Tibial artery (tissue), 4 donors: Measurements from ENCODE around the gene ACADL.
A peak's percentile ranks its signal among the peaks of the same experiment; 100 is the strongest.

Experiments used
- DNase-seq, 2 donors: peaks; one replicate each; pipeline ENCODE4 v3.0.0-alpha.2; 2019
- H3K27ac ChIP-seq, 2 donors: fragments of 200-600 bp; sonication (generic) in 1 of 2; 1 replicate in 1 of 2; 2 replicates in 1 of 2; pipeline ENCODE4 v1.5.1; 2018 to 2019; ENCODE audit warnings: mild to moderate bottlenecking in 1 of 2
- H3K27me3 ChIP-seq, 2 donors: fragments of 200-600 bp; sonication (generic) in 1 of 2; one replicate each; pipeline versions ENCODE4 v1.5.1 to v1.6.0; 2016 to 2019
- H3K36me3 ChIP-seq, 3 donors: fragments of 200-600 bp; sonication (generic) in 2 of 3; one replicate each; pipeline ENCODE4 v1.5.1; 2016 to 2019; ENCODE audit warnings: mild to moderate bottlenecking in 2 of 3
- H3K4me1 ChIP-seq, 4 donors: fragments of 200-600 bp; sonication (generic) in 2 of 4; 1 replicate in 3 of 4; 2 replicates in 1 of 4; pipeline ENCODE4 v1.5.1; 2016 to 2019
- H3K4me3 ChIP-seq, 2 donors: fragments of 200-600 bp; sonication (generic) in 1 of 2; 1 replicate in 1 of 2; 2 replicates in 1 of 2; pipeline ENCODE4 v1.5.1; 2018 to 2019; ENCODE audit warnings: mild to moderate bottlenecking in 2 of 2
- H3K9me3 ChIP-seq, 3 donors: fragments of 200-600 bp; sonication (generic) in 1 of 3; one replicate each; pipeline ENCODE4 v1.5.1; 2016 to 2019
- intact Hi-C: fragments of 100-400 bp; cut with DNase I; formaldehyde crosslinking; loops from one replicate; pipeline ENCODE4 v1.15.0; 2023; ENCODE audit warnings: low total_unique reads
- TF ChIP-seq, protein P1 (sequence below), 2 experiments: fragments of 200-600 bp in 1 of 2; fragments of 450-650 bp in 1 of 2; IDR thresholded peaks; one replicate each; pipeline ENCODE4 v1.5.1; 2017 to 2019; ENCODE audit warnings: antibody characterized with exemption in 2 of 2, mild to moderate bottlenecking in 1 of 2, moderate library complexity in 1 of 2

Gene ACADL

GRCh38 chr2:210207929-210208328 lies 17.3 kb downstream of the ACADL start:
- H3K27ac ChIP-seq: no peak overlapping the region
- no peaks in the 10 kb centered on the region for H3K27me3 ChIP-seq
- TF ChIP-seq, protein P1, sequence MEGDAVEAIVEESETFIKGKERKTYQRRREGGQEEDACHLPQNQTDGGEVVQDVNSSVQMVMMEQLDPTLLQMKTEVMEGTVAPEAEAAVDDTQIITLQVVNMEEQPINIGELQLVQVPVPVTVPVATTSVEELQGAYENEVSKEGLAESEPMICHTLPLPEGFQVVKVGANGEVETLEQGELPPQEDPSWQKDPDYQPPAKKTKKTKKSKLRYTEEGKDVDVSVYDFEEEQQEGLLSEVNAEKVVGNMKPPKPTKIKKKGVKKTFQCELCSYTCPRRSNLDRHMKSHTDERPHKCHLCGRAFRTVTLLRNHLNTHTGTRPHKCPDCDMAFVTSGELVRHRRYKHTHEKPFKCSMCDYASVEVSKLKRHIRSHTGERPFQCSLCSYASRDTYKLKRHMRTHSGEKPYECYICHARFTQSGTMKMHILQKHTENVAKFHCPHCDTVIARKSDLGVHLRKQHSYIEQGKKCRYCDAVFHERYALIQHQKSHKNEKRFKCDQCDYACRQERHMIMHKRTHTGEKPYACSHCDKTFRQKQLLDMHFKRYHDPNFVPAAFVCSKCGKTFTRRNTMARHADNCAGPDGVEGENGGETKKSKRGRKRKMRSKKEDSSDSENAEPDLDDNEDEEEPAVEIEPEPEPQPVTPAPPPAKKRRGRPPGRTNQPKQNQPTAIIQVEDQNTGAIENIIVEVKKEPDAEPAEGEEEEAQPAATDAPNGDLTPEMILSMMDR (IDR thresholded peaks at IDR 0.05): no peak
- intact Hi-C loops: no loop called here
- no peaks in the 10 kb centered on the region for H3K9me3 ChIP-seq
- H3K36me3 ChIP-seq: peaks cover 16 to 56% (median 26%) of the 10 kb centered on the region in 3 donors
- no peak for DNase-seq
- H3K4me3 ChIP-seq: no peak overlapping the region
- peaks cover 0 to 11% (median 0%) of the 10 kb centered on the region in 4 donors for H3K4me1 ChIP-seq

DNA sequence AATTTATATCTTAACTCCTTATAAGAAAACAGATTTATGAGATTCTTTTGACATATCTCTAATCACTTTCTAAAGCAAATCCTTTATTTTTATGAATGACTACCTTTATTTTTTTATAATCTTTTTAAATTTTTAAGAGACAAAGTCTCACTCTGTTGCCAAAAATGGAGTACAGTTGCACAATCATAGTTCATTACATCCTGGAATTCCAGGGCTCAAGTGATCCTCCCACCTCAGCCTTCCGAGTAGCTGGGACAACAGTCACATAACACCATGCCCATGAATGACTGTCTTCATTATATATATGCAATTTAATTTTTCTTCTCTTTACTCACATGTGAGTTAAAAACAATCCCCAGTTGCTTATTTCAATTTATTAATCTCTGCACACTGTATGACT lies 21.7 kb downstream of the ACADL start:
- H3K4me1 ChIP-seq: peaks cover 0 to 14% (median 0%) of the 10 kb centered on the region in 4 donors
- H3K27ac ChIP-seq: no peak overlapping the region
- TF ChIP-seq, protein P1 (IDR thresholded peaks at IDR 0.05): no peak
- DNase-seq: no peak
- H3K36me3 ChIP-seq: peaks cover 12 to 40% (median 24%) of the 10 kb centered on the region in 3 donors
- no peaks in the 10 kb centered on the region for H3K9me3 ChIP-seq
- H3K4me3 ChIP-seq: no peak overlapping the region
- intact Hi-C loops: loop anchor here (5.0 kb wide), 1 partner anchor 226 kb away; no protein-coding TSS in a partner anchor
- H3K27me3 ChIP-seq: no peaks in the 10 kb centered on the region

DNA sequence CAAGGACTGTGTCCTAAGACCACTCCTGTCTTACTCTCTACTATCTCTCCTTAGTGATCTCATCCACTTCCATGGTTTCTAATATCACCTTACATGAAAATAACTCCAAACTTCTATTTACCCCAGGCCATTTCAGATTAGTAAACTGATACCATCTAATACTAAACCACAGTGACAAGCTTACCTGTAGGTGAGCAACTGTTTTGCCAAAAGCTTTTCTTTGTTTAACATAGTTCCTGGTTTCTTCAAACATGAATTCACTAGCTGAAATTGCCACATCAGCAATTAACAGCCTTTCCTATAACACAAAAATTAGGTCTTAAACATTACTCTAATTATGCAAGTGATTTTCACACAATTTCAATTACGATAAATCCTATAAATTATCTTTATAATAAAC lies 22.1 kb downstream of the ACADL start:
- H3K36me3 ChIP-seq: peaks cover 11 to 38% (median 22%) of the 10 kb centered on the region in 3 donors
- no peaks in the 10 kb centered on the region for H3K9me3 ChIP-seq
- intact Hi-C loops: loop anchor here (5.0 kb wide), 1 partner anchor 226 kb away; no protein-coding TSS in a partner anchor
- peaks cover 0 to 14% (median 0%) of the 10 kb centered on the region in 4 donors for H3K4me1 ChIP-seq
- H3K27ac ChIP-seq: peak overlapping the region in 1 of 2 donors; percentile 18
- no peak overlapping the region for H3K4me3 ChIP-seq
- no peaks in the 10 kb centered on the region for H3K27me3 ChIP-seq
- no peak for DNase-seq
- TF ChIP-seq, protein P1 (IDR thresholded peaks at IDR 0.05): no peak

GRCh38 chr2:210199854-210200253 lies 25.4 kb downstream of the ACADL start:
- no peak for DNase-seq
- TF ChIP-seq, protein P1 (IDR thresholded peaks at IDR 0.05): no peak
- Histone ChIP-seq H3K9me3 (no peaks in the 10 kb centered on the region), H3K27ac (no peak overlapping the region), H3K27me3 (no peaks in the 10 kb centered on the region), H3K4me1 (peaks cover 0 to 14% (median 0%) of the 10 kb centered on the region in 4 donors), H3K36me3 (peaks cover 0 to 16% (median 11%) of the 10 kb centered on the region in 3 donors), H3K4me3 (no peak overlapping the region)
- intact Hi-C loops: loop anchor here (5.0 kb wide), 2 partner anchors 133 to 223 kb away; no protein-coding TSS in a partner anchor

- no peak overlapping the region for H3K4me3 ChIP-seq
- H3K27ac ChIP-seq: no peak overlapping the region
- TF ChIP-seq, protein P1 (IDR thresholded peaks at IDR 0.05): peak; percentile 35 to 73
- peaks cover 0 to 11% (median 0%) of the 10 kb centered on the region in 4 donors for H3K4me1 ChIP-seq
- intact Hi-C loops: loop anchor here (5.0 kb wide), 1 partner anchor 132 kb away; no protein-coding TSS in a partner anchor
- H3K9me3 ChIP-seq: no peaks in the 10 kb centered on the region
- DNase-seq: no peak
- peaks cover 0 to 14% (median 11%) of the 10 kb centered on the region in 3 donors for H3K36me3 ChIP-seq
- no peaks in the 10 kb centered on the region for H3K27me3 ChIP-seq
Observed at GRCh38 chr2:210199186-210199765, 26.0 kb downstream of the ACADL start.
